ENCODE results near the gene RPH3AL.

RPH3AL gene

DNA sequence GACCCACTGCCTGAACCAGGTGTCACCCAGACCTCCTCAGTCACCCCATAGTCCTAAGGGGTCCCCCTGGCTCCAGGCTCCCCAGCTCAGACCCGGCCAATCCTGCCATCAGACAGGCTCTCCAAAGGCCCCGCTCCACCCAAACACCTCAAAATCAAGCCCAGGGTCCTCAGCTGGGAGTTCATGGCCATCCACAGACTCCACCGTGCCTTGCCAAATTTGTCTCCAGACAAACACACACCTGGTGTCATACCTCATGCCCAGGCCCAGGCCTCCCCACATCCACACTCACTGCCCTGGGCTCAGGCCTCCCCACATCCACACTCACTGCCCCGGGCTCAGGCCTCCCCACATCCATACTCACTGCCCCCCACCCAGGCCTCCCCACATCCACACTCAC is 12.5 kb downstream of the RPH3AL start:
- POLR2A ChIA-PET (ENCODE audit: low non-redundant PET): no interaction called here
- no peak for DNase-seq (ENCODE audit: low spot score)
- no peak overlapping the region for H3K27ac ChIP-seq
- TF ChIP-seq, protein P1, sequence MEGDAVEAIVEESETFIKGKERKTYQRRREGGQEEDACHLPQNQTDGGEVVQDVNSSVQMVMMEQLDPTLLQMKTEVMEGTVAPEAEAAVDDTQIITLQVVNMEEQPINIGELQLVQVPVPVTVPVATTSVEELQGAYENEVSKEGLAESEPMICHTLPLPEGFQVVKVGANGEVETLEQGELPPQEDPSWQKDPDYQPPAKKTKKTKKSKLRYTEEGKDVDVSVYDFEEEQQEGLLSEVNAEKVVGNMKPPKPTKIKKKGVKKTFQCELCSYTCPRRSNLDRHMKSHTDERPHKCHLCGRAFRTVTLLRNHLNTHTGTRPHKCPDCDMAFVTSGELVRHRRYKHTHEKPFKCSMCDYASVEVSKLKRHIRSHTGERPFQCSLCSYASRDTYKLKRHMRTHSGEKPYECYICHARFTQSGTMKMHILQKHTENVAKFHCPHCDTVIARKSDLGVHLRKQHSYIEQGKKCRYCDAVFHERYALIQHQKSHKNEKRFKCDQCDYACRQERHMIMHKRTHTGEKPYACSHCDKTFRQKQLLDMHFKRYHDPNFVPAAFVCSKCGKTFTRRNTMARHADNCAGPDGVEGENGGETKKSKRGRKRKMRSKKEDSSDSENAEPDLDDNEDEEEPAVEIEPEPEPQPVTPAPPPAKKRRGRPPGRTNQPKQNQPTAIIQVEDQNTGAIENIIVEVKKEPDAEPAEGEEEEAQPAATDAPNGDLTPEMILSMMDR (conservative IDR thresholded peaks at IDR 0.05; ENCODE audit: low read depth): no peak
- CTCF ChIA-PET: no interaction called here

- ChIA-PET CTCF (interaction anchor here (0.6 to 1.2 kb wide), 2 partner anchors 12 to 46 kb away, joined by 3 to 4 read pairs; no protein-coding TSS in a partner anchor), POLR2A (ENCODE audit: low non-redundant PET) (no interaction called here)
- DNase-seq (ENCODE audit: low spot score): no peak
- TF ChIP-seq, protein P1 (conservative IDR thresholded peaks at IDR 0.05; ENCODE audit: low read depth): no peak
- no peak overlapping the region for H3K27ac ChIP-seq
Measured at GRCh38 chr17:339193-340061, 13.2 kb downstream of the RPH3AL start.

DNA sequence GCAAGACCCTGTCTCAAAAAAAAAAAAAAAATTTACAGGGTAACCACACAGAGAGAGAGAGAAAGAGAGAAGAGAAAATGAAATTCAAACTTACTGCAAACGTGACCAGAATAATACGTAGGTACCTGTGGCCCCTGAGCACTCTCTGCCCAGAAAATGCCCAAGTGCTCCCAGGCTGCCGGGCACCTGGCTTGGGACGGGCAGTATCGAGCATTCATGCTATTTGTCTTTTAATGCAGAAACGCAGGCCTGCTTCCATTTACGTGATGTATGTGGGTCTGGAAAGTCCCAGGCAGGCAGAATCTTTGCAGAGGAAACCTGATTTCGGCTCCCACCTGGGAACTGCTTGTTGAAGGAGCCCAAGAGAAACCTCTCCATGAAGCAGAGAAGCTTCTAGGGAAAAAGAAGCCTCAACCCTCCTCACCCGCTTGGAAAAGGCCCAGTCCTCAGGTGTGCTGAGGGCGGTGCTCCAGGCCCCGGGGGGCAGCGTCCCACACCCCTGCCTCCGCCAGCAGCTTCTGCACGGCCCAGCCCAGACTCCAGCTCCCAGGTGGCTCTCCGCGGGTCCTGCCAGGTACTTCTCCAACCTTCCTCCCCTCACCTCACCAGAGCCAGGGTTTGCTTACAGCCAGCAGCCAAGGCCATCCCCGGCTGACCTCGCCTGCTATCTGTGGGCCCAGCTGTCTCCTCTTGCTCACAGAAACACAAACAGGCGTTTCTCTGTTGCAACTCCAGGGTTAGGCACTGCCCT is 14.0 kb downstream of the RPH3AL start:
- no peak for DNase-seq (ENCODE audit: low spot score)
- TF ChIP-seq, protein P1 (conservative IDR thresholded peaks at IDR 0.05; ENCODE audit: low read depth): no peak
- no peak overlapping the region for H3K27ac ChIP-seq
- ChIA-PET CTCF (interaction anchor here (0.6 to 1.2 kb wide), 2 partner anchors 12 to 47 kb away, joined by 3 to 4 read pairs; no protein-coding TSS in a partner anchor), POLR2A (ENCODE audit: low non-redundant PET) (no interaction called here)

DNA sequence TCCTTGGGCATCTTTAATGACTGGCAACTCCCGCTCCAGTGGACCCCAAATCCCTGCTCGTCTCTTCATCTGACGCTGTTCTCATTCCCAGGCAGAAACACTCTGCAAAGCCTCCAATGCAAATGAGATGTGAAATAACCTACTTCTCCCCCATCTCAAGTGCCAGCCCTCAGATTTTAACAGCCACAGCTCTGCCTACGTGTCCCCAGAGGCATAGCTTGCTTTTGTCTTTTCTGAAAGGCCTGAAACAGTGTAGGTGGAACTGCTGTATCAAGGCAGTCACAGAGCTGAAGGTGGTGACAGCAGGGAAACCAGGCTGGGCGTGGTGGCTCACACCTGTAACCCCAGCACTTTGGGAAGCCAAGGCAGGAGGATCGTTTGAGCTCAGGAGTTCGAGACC is 14.7 kb downstream of the RPH3AL start:
- H3K27ac ChIP-seq: no peak overlapping the region
- ChIA-PET POLR2A (ENCODE audit: low non-redundant PET) (no interaction called here), CTCF (no interaction called here)
- TF ChIP-seq, protein P1 (conservative IDR thresholded peaks at IDR 0.05; ENCODE audit: low read depth): no peak
- DNase-seq (ENCODE audit: low spot score): no peak

DNA sequence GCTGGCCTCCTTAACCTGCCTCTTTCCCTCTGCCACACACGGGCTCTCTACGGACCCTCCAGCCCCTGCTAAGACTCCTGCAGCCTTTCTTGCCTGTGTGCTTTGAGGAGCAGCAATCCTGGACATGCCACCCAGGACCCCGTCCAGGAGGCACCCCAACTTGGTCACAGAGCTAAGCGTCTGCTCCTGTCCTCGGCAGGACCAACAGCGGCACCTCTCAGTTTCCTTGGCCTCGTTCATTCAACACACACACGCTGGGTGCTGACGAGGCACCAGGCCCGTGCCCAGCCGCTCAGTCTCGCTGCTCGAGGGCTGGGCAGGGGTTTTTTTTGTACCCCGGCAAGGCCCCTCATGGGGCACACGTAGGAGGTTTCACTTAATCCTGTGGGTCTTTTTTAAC is 15.2 kb downstream of the RPH3AL start:
- no peak for DNase-seq (ENCODE audit: low spot score)
- TF ChIP-seq, protein P1 (conservative IDR thresholded peaks at IDR 0.05; ENCODE audit: low read depth): no peak
- H3K27ac ChIP-seq: no peak overlapping the region
- POLR2A ChIA-PET (ENCODE audit: low non-redundant PET): no interaction called here
- CTCF ChIA-PET: no interaction called here

- CTCF ChIA-PET: no interaction called here
- no peak overlapping the region for H3K27ac ChIP-seq
- TF ChIP-seq, protein P1 (conservative IDR thresholded peaks at IDR 0.05; ENCODE audit: low read depth): no peak
- POLR2A ChIA-PET (ENCODE audit: low non-redundant PET): no interaction called here
- no peak for DNase-seq (ENCODE audit: low spot score)
Measured at GRCh38 chr17:337022-337420, 15.6 kb downstream of the RPH3AL start.
